K562 (cell line): ENCODE results near the gene EIF2AK3. TPM values are rescaled to one million over a fixed set of nuclear protein-coding genes. Genes with fewer than 3 reads are reported as not detected.

Experiments
- CBFA2T2 ChIP-seq: fragments of 450-650 bp; conservative IDR thresholded peaks from 2 replicates; pipeline ENCODE4 v1.6.1; 2017; ENCODE audit warnings: mild to moderate bottlenecking
- MAFK ChIP-seq: IDR thresholded peaks from 2 replicates; pipeline ENCODE4 v1.6.1; 2011; ENCODE audit warnings: low read length, improper control_type of control experiment
- NFYB ChIP-seq: IDR thresholded peaks from 2 replicates; pipeline ENCODE4 v1.6.1; 2011; ENCODE audit warnings: mild to moderate bottlenecking, moderate library complexity; ENCODE audit not compliant: insufficient read length; ENCODE audit errors: extremely low read depth
- YY1 ChIP-seq, 3 experiments: IDR thresholded peaks; 2 replicates each; pipeline ENCODE4 v1.6.1; 2011; ENCODE audit warnings: low read length in 2 of 3, mild to moderate bottlenecking in 2 of 3, moderate library complexity in 2 of 3, borderline replicate concordance in 1 of 3, control low read depth in 1 of 3, low read depth in 1 of 3; ENCODE audit not compliant: insufficient read depth in 3 of 3, insufficient replicate concordance in 2 of 3, control insufficient read depth in 1 of 3, insufficient read length in 1 of 3; ENCODE audit errors: extremely low read depth in 1 of 3
- polyA plus RNA-seq, 8 experiments: library from polyadenylated mRNA; depleted of rRNA in 4 of 8; stranded (reverse) in 5 of 8; unstranded in 3 of 8; fragments of >200 nt; fragmentation: Nextera tagmentation in 2 of 8; fragmentation: Illumina TruSeq in 1 of 8; extraction: Ambion mirVana in 2 of 8; extraction: Trizol in 1 of 8; gene quantifications; 2 replicates each; pipeline versions ENCODE4 v1.2.1 to v1.2.3, GENCODE V29; 2011 to 2014; ENCODE audit warnings: inconsistent platforms in 1 of 8, missing spikeins in 1 of 8
- total RNA-seq, 7 experiments: library from RNA; depleted of rRNA in 6 of 7; stranded (reverse); fragments of >200 nt in 6 of 7; fragmentation: Illumina TruSeq in 2 of 7; extraction: Trizol in 2 of 7; gene quantifications; 2 replicates each; pipeline versions ENCODE4 v1.2.1 to v1.2.3, GENCODE V29; 2011 to 2021; ENCODE audit warnings: low replicate concordance in 1 of 7
- TF ChIP-seq, protein P1 (sequence below), 2 experiments: fragments of 450-650 bp; formaldehyde crosslinking in 1 of 2; IDR thresholded peaks; 2 replicates each; pipeline versions ENCODE4 v1.4.0 to v1.6.1; 2014 to 2020; ENCODE audit warnings: mild to moderate bottlenecking in 2 of 2, borderline replicate concordance in 1 of 2, low read depth in 1 of 2

Gene EIF2AK3
- total and polyA plus RNA-seq, 9 of the 15 experiments (the other 6 are each of a cell fraction or from before 2014, with no cell fraction given) = 1.7 to 11.6 (median 7.4) TPM

GRCh38 chr2:88545118-88545517, 82.1 kb downstream of the EIF2AK3 start (continued):
- TF ChIP-seq, protein P1, sequence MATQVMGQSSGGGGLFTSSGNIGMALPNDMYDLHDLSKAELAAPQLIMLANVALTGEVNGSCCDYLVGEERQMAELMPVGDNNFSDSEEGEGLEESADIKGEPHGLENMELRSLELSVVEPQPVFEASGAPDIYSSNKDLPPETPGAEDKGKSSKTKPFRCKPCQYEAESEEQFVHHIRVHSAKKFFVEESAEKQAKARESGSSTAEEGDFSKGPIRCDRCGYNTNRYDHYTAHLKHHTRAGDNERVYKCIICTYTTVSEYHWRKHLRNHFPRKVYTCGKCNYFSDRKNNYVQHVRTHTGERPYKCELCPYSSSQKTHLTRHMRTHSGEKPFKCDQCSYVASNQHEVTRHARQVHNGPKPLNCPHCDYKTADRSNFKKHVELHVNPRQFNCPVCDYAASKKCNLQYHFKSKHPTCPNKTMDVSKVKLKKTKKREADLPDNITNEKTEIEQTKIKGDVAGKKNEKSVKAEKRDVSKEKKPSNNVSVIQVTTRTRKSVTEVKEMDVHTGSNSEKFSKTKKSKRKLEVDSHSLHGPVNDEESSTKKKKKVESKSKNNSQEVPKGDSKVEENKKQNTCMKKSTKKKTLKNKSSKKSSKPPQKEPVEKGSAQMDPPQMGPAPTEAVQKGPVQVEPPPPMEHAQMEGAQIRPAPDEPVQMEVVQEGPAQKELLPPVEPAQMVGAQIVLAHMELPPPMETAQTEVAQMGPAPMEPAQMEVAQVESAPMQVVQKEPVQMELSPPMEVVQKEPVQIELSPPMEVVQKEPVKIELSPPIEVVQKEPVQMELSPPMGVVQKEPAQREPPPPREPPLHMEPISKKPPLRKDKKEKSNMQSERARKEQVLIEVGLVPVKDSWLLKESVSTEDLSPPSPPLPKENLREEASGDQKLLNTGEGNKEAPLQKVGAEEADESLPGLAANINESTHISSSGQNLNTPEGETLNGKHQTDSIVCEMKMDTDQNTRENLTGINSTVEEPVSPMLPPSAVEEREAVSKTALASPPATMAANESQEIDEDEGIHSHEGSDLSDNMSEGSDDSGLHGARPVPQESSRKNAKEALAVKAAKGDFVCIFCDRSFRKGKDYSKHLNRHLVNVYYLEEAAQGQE (IDR thresholded peaks at IDR 0.05; ENCODE audit: borderline replicate concordance) = peak; percentile 47; the same call in 1 of the 2 replicates
- TF ChIP-seq, protein P1 (CRISPR knock-in tag; IDR thresholded peaks at IDR 0.05; ENCODE audit: low read depth) = no peak
- TF ChIP-seq NFYB = peak; percentile 36
- TF ChIP-seq MAFK = peak; percentile 46; the same call in 1 of the 2 replicates
- TF ChIP-seq CBFA2T2 = peak; percentile 48
- peak in 2 of 3 experiments; percentile 32 to 88 for TF ChIP-seq YY1 (IDR thresholded peaks at IDR 0.05; ENCODE audit: borderline replicate concordance in 1 of 3, control insufficient read depth in 1 of 3, extremely low read depth in 1 of 3, insufficient read depth in 3 of 3, insufficient read length in 1 of 3, insufficient replicate concordance in 2 of 3, low read depth in 1 of 3, low read length in 2 of 3)
